K562 (cell line): Measurements from ENCODE around the gene POLRMT. TPM values are rescaled to one million over a fixed set of nuclear protein-coding genes. Genes with fewer than 3 reads are reported as not detected.
A peak's percentile ranks its signal among the peaks of the same experiment; 100 is the strongest.

Experiments used
- CBX5 ChIP-seq: IDR thresholded peaks from 2 replicates; pipeline ENCODE4 v1.6.1; 2014; ENCODE audit warnings: low read depth, borderline replicate concordance
- CEBPB ChIP-seq: fragments of 450-650 bp; IDR thresholded peaks from 2 replicates; pipeline ENCODE4 v1.6.1; 2016; ENCODE audit warnings: missing genetic modification characterization, missing compliant biosample characterization
- CREBBP ChIP-seq: IDR thresholded peaks from one replicate; pipeline ENCODE4 v1.6.1; 2012; ENCODE audit warnings: low read depth, mild to moderate bottlenecking, control low read depth, inconsistent platforms, low read length
- FIP1L1 ChIP-seq: fragments of 200-400 bp; formaldehyde crosslinking; IDR thresholded peaks from 2 replicates; pipeline ENCODE4 v1.6.1; 2018; ENCODE audit warnings: mild to moderate bottlenecking, low read depth, low read length; ENCODE audit not compliant: poor library complexity, severe bottlenecking
- FOXJ2 ChIP-seq: fragments of 200-800 bp; sonication (Bioruptor generic); IDR thresholded peaks from 2 replicates; pipeline ENCODE4 v1.6.1; 2016; ENCODE audit warnings: missing genetic modification characterization, missing compliant biosample characterization
- GTF2F1 ChIP-seq: IDR thresholded peaks from 2 replicates; pipeline ENCODE4 v1.6.1; 2011; ENCODE audit warnings: low read depth, low read length, improper control_type of control experiment
- HMGN3 ChIP-seq: IDR thresholded peaks from 2 replicates; pipeline ENCODE4 v1.6.1; 2011; ENCODE audit warnings: borderline replicate concordance, low read depth, mild to moderate bottlenecking, mixed read lengths, low read length; ENCODE audit not compliant: insufficient read length; ENCODE audit errors: extremely low read depth
- ILF3 ChIP-seq: fragments of 450-650 bp; IDR thresholded peaks from 2 replicates; pipeline ENCODE4 v1.6.1; 2018; ENCODE audit warnings: antibody characterized with exemption, mild to moderate bottlenecking, moderate library complexity, borderline replicate concordance
- RFX5 ChIP-seq: IDR thresholded peaks from 2 replicates; pipeline ENCODE4 v1.6.1; 2011; ENCODE audit warnings: low read depth, mild to moderate bottlenecking, improper control_type of control experiment, low read length
- RUNX1 ChIP-seq: sonication (generic); IDR thresholded peaks from 2 replicates; pipeline ENCODE4 v1.6.1; 2016; ENCODE audit warnings: antibody characterized with exemption, low read depth
- SP2 ChIP-seq: IDR thresholded peaks from 2 replicates; pipeline ENCODE4 v1.6.1; 2011; ENCODE audit warnings: mild to moderate bottlenecking, low read depth, low read length, moderate library complexity; ENCODE audit not compliant: poor library complexity, severe bottlenecking; ENCODE audit errors: extremely low read depth
- SUPT5H ChIP-seq: fragments of 450-650 bp; IDR thresholded peaks from 2 replicates; pipeline ENCODE4 v1.6.1; 2016
- TOE1 ChIP-seq, 2 experiments: fragments of 450-650 bp in 1 of 2; sonication (generic) in 1 of 2; formaldehyde crosslinking in 1 of 2; IDR thresholded peaks; 2 replicates each; pipeline versions ENCODE4 v1.7.1 to v1.8.0; 2016 to 2022; ENCODE audit warnings: borderline replicate concordance in 2 of 2, mild to moderate bottlenecking in 2 of 2, antibody characterized with exemption in 1 of 2, inconsistent platforms in 1 of 2, low read depth in 1 of 2, missing genetic modification reagents in 1 of 2, moderate library complexity in 1 of 2
- ZNF124 ChIP-seq: sonication (generic); formaldehyde crosslinking; IDR thresholded peaks from 2 replicates; pipeline ENCODE4 v1.8.1; 2022; ENCODE audit warnings: missing genetic modification reagents
- ZNF133 ChIP-seq: fragments of 250-450 bp; sonication (Bioruptor Pico); IDR thresholded peaks from 2 replicates; pipeline ENCODE4 v1.4.0; 2020; ENCODE audit warnings: mild to moderate bottlenecking
- ZNF143 ChIP-seq: sonication (generic); formaldehyde crosslinking; IDR thresholded peaks from 2 replicates; pipeline ENCODE4 v1.9.0; 2022; ENCODE audit warnings: mild to moderate bottlenecking, missing genetic modification reagents
- ZNF253 ChIP-seq: fragments of 250-450 bp; sonication (Bioruptor Pico); conservative IDR thresholded peaks from 2 replicates; pipeline ENCODE4 v1.6.1; 2021; ENCODE audit warnings: mild to moderate bottlenecking
- ZNF695 ChIP-seq: fragments of 450-650 bp; formaldehyde crosslinking; IDR thresholded peaks from 2 replicates; pipeline ENCODE4 v1.4.0; 2020; ENCODE audit warnings: mild to moderate bottlenecking, moderate library complexity
- ZNF79 ChIP-seq: fragments of 250-450 bp; sonication (Bioruptor Pico); IDR thresholded peaks from 2 replicates; pipeline ENCODE4 v1.4.0; 2020; ENCODE audit warnings: low read depth, mild to moderate bottlenecking, moderate library complexity
- ZSCAN32 ChIP-seq: fragments of 450-650 bp; formaldehyde crosslinking; IDR thresholded peaks from 2 replicates; pipeline ENCODE4 v1.4.0; 2020; ENCODE audit warnings: mild to moderate bottlenecking, moderate library complexity
- polyA plus RNA-seq, 8 experiments: library from polyadenylated mRNA; depleted of rRNA in 4 of 8; stranded (reverse) in 5 of 8; unstranded in 3 of 8; fragments of >200 nt; fragmentation: Nextera tagmentation in 2 of 8; fragmentation: Illumina TruSeq in 1 of 8; extraction: Ambion mirVana in 2 of 8; extraction: Trizol in 1 of 8; gene quantifications; 2 replicates each; pipeline versions ENCODE4 v1.2.1 to v1.2.3, GENCODE V29; 2011 to 2014; ENCODE audit warnings: inconsistent platforms in 1 of 8, missing spikeins in 1 of 8
- total RNA-seq, 7 experiments: library from RNA; depleted of rRNA in 6 of 7; stranded (reverse); fragments of >200 nt in 6 of 7; fragmentation: Illumina TruSeq in 2 of 7; extraction: Trizol in 2 of 7; gene quantifications; 2 replicates each; pipeline versions ENCODE4 v1.2.1 to v1.2.3, GENCODE V29; 2011 to 2021; ENCODE audit warnings: low replicate concordance in 1 of 7
- TF ChIP-seq, protein P1 (sequence below), 2 experiments: IDR thresholded peaks; 2 replicates each; pipeline ENCODE4 v1.6.1; 2011; ENCODE audit warnings: borderline replicate concordance in 1 of 2, control low read depth in 1 of 2, low read depth in 1 of 2, low read length in 1 of 2, mild to moderate bottlenecking in 1 of 2, mixed read lengths in 1 of 2, moderate library complexity in 1 of 2; ENCODE audit not compliant: insufficient read depth in 1 of 2, insufficient read length in 1 of 2, poor library complexity in 1 of 2, severe bottlenecking in 1 of 2; ENCODE audit errors: extremely low read depth in 1 of 2
- TF ChIP-seq, protein P2 (sequence below): fragments of 450-650 bp; IDR thresholded peaks from 2 replicates; pipeline ENCODE4 v1.6.1; 2016; ENCODE audit warnings: antibody characterized with exemption
- TF ChIP-seq, protein P3 (sequence below): fragments of 450-650 bp; IDR thresholded peaks from 2 replicates; pipeline ENCODE4 v1.6.1; 2016
- TF ChIP-seq, protein P4 (sequence below): fragments of 450-650 bp; formaldehyde crosslinking; IDR thresholded peaks from 2 replicates; pipeline ENCODE4 v1.4.0; 2022; ENCODE audit warnings: missing genetic modification characterization

The POLRMT gene
- total and polyA plus RNA-seq, 9 of the 15 experiments (the other 6 are each of a cell fraction or from before 2014, with no cell fraction given) = 30.3 to 144 (median 68.0) TPM

- no peak for TF ChIP-seq ZNF79 (CRISPR knock-in tag)
- TF ChIP-seq, protein P1, sequence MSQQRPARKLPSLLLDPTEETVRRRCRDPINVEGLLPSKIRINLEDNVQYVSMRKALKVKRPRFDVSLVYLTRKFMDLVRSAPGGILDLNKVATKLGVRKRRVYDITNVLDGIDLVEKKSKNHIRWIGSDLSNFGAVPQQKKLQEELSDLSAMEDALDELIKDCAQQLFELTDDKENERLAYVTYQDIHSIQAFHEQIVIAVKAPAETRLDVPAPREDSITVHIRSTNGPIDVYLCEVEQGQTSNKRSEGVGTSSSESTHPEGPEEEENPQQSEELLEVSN (IDR thresholded peaks at IDR 0.05; ENCODE audit: borderline replicate concordance in 1 of 2, extremely low read depth in 1 of 2, insufficient read depth in 1 of 2, insufficient read length in 1 of 2, low read depth in 1 of 2, low read length in 1 of 2, poor library complexity in 1 of 2, severe bottlenecking in 1 of 2) = peak; percentile 79 to 97
- TF ChIP-seq, protein P2, sequence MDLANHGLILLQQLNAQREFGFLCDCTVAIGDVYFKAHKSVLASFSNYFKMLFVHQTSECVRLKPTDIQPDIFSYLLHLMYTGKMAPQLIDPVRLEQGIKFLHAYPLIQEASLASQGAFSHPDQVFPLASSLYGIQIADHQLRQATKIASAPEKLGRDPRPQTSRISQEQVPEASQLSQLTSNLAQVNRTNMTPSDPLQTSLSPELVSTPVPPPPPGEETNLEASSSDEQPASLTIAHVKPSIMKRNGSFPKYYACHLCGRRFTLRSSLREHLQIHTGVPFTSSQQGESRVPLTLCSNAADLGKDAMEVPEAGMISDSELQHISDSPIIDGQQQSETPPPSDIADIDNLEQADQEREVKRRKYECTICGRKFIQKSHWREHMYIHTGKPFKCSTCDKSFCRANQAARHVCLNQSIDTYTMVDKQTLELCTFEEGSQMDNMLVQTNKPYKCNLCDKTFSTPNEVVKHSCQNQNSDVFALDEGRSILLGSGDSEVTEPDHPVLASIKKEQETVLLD = no peak
- no peak for TF ChIP-seq CREBBP
- TF ChIP-seq ZNF695 (CRISPR knock-in tag) = no peak
- TF ChIP-seq CBX5 = no peak; the same call in 1 of the 2 replicates
- no peak for TF ChIP-seq ZNF253
- peak; percentile 72 for TF ChIP-seq HMGN3
- no peak for TF ChIP-seq GTF2F1
- 0 out of 2 replicates have a peak, but pooled peaks have one; percentile 40 for TF ChIP-seq SUPT5H
- no peak for TF ChIP-seq SP2
- no peak for TF ChIP-seq FIP1L1
- no peak for TF ChIP-seq TOE1 (IDR thresholded peaks at IDR 0.05; ENCODE audit: borderline replicate concordance)
- no peak for TF ChIP-seq TOE1 (CRISPR knock-in tag; IDR thresholded peaks at IDR 0.05; ENCODE audit: borderline replicate concordance, low read depth)
- TF ChIP-seq ILF3 = no peak
- TF ChIP-seq RUNX1 = no peak
- no peak for TF ChIP-seq ZNF133 (CRISPR knock-in tag)
- TF ChIP-seq ZNF124 (CRISPR knock-in tag) = no peak
- TF ChIP-seq, protein P3, sequence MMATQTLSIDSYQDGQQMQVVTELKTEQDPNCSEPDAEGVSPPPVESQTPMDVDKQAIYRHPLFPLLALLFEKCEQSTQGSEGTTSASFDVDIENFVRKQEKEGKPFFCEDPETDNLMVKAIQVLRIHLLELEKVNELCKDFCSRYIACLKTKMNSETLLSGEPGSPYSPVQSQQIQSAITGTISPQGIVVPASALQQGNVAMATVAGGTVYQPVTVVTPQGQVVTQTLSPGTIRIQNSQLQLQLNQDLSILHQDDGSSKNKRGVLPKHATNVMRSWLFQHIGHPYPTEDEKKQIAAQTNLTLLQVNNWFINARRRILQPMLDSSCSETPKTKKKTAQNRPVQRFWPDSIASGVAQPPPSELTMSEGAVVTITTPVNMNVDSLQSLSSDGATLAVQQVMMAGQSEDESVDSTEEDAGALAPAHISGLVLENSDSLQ = peak; percentile 17; the same call in 1 of the 2 replicates
- TF ChIP-seq, protein P4, sequence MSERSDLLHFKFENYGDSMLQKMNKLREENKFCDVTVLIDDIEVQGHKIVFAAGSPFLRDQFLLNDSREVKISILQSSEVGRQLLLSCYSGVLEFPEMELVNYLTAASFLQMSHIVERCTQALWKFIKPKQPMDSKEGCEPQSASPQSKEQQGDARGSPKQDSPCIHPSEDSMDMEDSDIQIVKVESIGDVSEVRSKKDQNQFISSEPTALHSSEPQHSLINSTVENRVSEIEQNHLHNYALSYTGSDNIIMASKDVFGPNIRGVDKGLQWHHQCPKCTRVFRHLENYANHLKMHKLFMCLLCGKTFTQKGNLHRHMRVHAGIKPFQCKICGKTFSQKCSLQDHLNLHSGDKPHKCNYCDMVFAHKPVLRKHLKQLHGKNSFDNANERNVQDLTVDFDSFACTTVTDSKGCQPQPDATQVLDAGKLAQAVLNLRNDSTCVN (CRISPR knock-in tag) = no peak
- TF ChIP-seq ZSCAN32 = no peak
- no peak for TF ChIP-seq RFX5
- TF ChIP-seq FOXJ2 = peak; percentile 44; the same call in 1 of the 2 replicates
- TF ChIP-seq ZNF143 (CRISPR knock-in tag) = no peak
- no peak for TF ChIP-seq CEBPB (tag)
Observed at GRCh38 chr19:662962-663681, 29.8 kb upstream of the POLRMT start, which contains the start of gene RNF126 (continued).
